Stimulated activated CD8-positive, alpha-beta memory T cell treated with anti-CD3 and anti-CD28 coated beads, Interleukin-2, amount 100 ng/mL, for 48 hours (primary cell): ENCODE results near the gene DPY30.
"Not testable (repeated sequence)": the region's sequence is repeated elsewhere in the genome, so short reads cannot be mapped to it uniquely, and the experiment has no call there.

Source experiments
- DNase-seq, 2 donors: peaks; one replicate each; pipeline ENCODE4 v3.0.0-alpha.2; 2020; ENCODE audit warnings: low read depth in 2 of 2

DPY30 gene

DNA sequence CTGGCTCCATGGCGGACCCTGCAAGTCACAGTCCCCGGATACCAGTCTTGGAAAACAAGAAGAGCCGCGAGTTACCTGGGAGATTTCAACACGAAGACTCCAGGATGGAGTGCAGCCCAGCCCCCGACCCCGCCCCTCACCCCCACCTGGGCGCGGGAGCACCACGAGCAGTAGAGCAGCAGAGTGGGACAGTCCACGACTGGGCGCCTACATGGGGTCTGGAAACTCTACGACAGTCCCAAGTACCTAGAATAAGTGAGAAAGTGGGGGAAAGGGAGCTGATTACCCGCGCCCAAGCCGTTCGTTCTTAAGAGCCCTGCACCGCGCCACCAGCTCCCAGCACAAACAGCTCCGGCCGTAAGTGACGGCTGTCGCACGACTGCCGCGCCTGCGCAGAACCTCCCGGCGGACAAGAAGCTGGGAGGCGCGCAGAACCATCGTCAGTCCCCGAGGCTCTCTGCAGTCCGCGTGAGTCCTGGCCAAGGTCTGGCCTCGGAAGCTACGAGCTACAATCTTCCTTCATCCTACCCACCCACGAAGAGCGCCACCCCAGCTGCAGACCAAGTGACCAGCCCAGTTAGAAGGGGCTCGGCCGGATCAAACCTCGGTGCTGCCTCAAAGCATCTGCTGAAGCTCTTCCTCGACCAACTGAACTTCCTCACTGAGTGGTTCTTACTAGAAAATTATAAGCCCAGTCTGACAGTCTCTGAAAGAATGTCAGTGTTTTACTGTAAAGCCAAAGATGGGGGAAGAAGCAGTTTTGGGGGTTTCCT, at the start of gene DPY30:
Gene DPY30, minus strand, starts transcription at position 359 of the 773 bp plus-strand sequence. Its CDS starts 349 bp downstream, at position 10.
- DNase-seq = peak; percentile 83 to 86

DNA sequence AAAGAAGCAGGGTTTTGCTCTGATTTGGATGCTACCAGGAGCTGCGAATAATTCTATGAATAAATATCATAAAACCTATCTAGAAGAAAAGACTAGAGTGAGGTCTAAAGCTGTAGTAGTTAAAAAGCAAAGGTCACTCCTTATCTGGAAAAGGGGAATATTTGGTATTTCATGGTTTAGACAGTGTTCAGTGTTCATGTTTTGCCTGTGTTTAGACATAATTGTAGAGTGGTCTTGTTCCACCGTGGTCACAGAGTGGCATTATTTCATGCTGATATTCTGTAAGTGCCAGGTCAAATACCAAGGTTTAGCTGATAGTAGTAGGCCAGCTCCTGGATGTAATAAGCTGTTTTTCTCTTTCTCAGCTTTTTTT, 34.5 kb upstream of the DPY30 start:
- no peak for DNase-seq

DNA sequence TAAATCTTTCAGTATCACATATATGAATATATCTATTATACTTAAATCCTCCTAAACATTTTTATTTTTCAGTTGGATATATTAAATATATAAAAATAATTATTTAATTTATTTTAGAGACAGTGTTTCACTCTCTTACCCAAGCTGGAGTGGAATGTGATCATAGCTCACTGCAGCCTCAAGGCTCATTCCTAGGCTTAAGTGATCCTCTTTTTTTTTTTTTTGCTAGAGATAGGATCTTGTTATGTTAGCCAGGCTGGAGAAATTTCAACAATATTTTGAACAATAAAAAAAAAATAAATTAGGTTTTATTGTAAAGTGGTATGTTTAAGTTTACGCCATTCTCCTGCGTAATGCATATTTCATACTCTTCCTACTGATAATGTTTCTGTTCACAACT, 27.9 kb upstream of the DPY30 start:
- DNase-seq = no peak

DNA sequence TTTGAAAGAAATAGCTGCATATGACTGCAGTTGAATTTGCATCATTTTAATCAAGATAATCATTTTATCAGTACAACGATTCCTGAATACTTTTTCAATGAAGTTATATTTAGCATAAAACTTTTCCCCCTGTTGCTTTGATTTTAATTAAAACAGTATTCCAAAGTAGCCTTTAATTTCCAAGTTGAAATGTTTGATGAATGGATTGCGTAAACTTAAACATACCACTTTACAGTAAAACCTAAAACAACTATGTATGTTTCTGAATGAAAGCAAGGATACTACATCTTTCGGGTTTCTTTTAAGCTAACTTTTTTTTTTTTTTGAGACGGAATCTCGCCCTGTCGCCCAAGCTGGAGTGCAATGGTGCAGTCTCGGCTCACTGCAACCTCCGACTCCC, 25.1 kb upstream of the DPY30 start:
- no peak for DNase-seq

DNA sequence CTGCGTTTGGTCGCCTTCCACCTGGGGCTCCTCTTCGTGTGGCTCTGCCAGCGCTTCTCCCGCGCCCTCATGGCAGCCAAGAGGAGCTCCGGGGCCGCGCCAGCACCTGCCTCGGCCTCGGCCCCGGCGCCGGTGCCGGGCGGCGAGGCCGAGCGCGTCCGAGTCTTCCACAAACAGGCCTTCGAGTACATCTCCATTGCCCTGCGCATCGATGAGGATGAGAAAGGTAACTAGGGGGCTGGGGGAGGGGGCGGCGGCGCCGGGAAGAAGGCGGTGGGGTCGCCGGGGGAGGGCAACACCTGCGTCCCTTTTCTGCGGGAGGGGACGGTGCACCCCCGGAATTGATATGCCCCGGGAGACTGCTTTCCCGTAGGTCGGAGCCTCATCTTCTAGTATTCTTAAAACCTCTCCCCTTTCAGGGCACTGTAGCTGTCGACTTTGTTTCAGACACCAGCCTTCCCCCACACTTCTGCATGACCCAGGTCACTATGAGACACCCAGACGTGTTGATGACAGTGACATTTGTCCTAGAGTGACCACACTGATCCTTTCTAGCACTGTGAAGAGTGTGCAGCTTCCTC, 24.5 kb upstream of the DPY30 start:
- peak in 1 of 2 donors; percentile 12 for DNase-seq

DNA sequence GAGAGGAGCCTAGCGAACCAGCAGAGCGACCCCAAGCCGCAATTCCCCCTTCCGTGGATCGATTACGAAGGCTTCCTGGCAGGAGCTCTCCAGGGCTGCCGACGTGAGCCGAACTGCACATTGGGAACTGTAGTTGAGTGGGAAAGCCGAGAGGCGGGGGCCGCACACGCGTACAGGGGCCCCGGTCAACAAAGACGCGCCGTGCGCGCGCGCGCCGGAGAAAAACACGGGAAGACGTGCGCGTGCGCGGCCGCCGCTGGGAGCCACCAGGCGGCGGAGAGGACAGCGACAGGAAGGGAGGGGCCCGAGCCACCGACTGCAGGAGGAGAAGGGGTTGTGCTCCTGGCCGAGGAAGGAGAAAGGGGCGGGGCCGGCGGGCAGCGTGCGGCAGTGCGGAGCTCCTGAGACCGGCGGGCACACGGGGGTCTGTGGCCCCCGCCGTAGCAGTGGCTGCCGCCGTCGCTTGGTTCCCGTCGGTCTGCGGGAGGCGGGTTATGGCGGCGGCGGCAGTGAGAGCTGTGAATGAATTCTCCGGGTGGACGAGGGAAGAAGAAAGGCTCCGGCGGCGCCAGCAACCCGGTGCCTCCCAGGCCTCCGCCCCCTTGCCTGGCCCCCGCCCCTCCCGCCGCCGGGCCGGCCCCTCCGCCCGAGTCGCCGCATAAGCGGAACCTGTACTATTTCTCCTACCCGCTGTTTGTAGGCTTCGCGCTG, 23.9 kb upstream of the DPY30 start, which contains the start of gene SPAST:
Gene SPAST, plus strand, starts transcription at position 247 of the 711 bp plus-strand sequence. Its CDS starts 276 bp downstream, at position 523.
- DNase-seq = peak; percentile 96 to 98

DNA sequence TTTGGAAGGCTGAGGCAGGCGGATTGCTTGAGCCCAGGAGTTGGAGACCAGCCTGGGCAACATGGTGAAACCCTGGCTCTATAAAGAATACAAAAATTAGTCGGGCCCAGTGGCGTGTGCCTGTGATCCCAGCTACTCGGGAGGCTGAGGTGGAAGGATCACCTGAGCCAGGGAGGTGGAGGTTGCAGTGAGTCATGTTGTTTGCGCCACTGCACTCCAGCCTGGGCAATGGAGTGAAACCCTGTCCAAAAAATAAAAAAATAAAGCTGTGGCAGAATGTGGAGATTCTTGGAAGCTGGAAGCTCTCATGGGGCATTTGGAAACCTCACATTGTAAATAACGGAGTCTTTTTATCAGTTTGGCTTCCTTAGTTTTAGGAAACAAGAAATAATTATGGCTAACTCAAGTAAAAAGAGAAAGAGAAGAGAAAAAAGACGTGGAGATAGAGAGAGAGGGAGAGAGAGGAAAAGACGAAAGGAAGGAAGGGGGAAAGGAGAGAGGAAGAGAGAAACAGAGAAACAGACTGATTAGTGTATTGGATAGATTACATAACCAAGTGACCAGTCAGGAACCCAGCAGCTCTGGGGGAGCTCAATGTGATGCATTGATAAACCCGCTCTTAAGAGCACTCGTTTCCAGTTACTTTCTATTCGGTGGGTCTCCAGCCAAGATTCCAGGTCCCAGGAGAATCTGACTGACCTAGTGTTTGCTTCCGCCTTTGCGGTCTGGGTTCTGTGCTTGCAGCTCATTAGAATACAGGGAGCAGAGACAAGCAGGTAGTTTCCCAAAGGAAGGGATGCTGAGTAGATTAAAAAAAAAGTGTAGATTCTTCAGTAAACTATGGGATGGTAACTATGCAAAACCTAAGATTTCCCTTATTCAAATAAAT, 22.6 kb upstream of the DPY30 start:
- no peak for DNase-seq

DNA sequence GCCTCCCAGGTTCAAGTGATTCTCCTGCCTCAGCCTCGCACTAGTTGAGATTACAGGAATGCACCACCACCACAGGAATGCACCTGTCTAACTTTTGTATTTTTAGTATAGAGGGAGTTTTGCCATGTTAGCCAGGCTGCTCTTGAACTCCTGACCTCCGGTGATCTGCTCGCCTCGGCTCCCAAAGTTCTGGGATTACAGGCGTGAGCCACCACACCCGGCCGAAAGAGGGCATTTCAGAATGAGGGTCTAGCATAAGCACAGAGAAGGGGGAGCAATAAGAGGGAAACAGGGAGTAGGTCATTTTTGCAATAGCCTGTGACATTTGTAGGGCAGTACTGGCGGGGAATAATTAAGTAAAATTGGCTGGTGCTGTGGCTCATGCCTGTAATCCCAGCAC, 21.8 kb upstream of the DPY30 start:
- no peak for DNase-seq

DNA sequence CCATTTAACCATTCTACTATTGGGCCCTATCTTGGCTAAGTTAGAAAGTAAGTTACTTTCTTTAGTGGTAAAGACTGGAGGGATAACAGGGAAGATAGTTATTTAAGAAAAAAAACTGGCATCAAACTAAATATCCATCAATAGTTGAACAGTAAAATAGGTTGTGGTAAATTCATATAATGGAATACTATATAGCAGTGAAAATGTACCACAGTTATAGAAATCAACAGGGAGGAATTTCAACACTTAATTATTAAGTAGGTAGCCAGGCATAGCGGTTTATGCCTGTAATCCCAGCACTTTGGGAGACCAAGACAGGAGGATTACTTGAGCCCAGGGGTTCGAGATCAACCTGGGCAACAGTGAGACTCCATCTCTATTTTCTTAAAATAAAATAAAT, 20.7 kb upstream of the DPY30 start:
- DNase-seq = no peak

DNA sequence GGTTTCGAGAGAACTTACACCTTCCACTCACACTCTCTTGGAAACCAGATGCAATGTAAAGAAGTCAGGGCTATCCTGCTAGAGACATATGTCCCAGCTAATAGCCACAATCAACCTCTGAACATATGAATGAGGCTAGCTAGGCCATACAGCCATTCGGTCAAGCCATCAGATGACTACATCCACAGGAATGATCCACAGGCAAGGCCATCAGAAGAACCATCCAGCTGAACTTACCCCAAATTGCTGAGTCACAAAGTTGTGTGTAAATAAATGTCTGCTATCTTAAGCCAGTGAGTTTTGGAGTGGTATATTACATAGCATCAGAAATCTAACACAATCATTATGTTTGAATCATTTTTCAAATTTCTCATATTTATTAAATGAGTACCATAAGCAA, 18.5 kb upstream of the DPY30 start:
- no peak for DNase-seq

DNA sequence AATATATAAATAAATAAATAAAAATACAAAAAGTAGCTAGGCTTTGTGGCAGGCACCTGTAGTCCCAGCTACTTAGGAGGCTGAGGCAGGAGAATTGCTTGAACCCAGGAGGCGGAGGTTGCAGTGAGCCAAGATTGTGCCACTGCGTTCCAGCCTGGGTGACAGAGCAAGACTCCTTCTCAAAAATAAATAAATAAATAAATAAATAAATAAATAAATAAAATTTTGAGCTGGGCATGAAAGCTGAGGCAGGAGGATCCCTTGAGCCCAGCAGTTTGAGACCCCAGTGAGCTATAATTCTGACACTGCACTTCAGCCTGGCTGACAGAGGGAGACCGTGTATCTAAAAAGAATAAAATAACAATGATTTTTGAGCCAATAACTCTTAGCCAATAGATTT, 15.0 kb upstream of the DPY30 start:
- not testable (repeated sequence) for DNase-seq

DNA sequence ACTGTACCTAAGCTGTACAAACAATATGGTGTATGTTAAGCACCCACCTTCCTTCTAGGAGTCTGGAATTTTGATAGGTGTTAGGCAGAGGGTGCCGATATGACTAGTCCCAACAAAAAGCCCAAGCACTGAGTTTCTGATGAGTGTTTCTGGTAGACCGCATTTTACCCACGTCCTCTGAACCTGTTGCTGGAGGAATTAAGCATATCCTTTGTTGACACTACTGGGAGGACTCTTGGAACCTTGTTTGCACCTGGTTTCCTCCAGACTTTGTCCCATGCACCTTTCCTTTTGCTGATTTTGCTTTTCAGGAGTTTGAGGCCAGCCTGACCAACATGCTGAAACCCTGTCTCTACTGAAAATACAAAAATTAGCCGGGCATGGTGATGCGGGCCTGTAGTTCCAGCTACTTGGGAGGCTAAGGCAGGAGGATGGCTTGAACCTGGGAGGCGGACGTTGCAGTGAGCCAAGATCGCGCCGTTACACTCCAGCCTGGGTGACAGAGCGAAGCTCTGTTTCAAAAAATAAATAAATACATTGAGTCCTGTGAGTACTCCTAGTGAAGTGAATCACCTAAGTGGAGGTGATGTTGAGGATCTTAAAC, 12.3 kb upstream of the DPY30 start:
- DNase-seq = no peak

DNA sequence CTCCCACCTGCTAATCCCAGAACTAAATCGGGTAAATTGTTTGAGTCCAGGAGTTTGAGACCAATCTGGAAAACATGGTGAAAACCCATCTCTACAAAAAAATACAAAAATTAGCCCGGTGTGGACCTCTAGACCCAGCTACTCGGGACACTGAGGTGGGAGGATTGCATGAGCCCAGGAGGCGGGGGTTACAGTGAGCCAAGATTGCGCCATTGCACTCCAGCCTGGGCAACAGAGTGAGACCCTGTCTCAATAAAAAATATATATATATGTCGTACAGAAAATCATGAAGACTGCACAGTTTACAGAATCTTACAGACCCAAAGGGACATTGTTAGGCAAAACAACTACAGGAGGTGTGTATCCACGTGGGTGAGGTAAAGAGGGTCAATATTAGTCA, 4.0 kb upstream of the DPY30 start:
- no peak for DNase-seq

DNA sequence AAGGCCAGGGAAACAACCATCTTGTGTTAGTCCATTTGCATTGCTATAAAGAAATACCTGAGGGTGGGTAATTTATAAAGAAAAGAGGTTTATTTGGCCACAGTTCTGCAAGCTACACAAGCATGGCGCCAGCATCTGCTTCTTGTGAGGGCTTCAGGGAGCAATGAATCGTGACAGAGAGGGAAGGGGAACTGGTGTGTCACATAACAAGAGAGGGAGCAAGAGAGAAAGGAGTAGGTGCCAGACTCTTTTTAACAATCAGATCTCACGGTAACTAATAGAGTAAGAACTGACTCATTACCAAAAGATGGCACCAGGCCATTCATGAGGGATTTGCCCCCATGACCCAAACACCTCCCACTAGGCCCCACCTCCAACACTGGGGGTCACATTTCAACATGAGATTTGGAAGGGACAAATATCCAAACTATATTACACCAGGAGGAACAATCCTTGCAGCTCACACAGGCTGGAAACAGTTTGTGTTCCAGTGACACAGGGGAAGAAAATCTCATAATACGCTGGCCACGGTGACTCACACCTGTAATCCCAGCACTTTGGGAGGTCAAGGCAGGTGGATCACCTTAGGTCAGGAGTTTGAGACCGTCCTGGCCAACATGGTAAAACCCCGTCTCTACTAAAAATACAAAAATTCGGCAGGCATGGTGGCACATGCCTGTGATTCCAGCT, 5.3 kb downstream of the DPY30 start:
- DNase-seq = not testable (repeated sequence)

DNA sequence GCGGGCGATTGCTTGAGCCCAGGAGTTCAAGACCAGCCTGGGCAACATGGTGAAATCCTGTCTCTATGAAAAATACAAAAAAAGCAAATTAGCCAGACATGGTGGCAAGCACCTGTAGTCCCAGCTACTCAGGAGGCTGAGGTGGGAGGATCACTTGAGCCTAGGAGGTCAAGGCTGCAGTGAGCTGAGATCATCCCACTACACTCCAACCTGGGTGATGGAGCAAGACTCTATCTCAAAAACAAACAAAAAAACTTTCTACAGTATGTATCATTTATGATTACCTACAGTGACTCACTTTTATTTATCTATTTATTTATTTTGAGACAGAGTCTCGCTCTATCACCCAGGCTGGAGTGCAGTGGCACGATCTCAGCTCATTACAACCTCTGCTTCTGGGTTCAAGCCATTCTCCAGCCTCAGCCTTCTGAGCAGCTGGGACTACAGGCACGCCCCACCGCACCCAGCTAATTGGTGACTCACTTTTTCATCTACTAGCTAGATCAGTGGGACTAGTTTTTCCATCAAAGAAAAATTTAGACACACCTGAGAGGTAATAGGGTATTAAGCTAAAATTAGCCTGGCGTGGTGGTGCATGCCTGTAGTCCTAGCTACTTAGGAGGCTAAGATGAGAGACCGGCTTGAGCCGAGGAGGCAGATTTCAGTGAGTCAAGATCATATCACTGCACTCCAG, 20.7 kb downstream of the DPY30 start:
- DNase-seq = not testable (repeated sequence)

DNA sequence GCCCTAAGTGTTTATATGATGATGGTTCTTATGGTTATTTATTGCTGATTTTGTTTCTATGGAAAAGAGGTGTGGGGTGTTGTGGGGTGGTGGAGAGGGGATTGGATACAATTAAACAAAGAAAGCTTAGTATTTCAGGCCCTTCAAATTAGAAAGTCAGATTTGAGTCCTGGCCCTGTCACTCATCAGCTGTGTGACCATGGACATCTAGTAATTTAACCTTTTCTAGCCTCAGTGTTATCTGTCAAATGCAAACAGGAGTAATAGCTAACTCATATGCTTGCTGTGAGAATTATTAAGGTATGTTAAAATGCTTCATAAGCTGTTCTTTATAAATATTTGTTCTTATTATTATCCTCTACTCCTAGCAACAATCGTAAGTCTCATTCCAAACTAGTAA, 26.7 kb downstream of the DPY30 start:
- no peak for DNase-seq

DNA sequence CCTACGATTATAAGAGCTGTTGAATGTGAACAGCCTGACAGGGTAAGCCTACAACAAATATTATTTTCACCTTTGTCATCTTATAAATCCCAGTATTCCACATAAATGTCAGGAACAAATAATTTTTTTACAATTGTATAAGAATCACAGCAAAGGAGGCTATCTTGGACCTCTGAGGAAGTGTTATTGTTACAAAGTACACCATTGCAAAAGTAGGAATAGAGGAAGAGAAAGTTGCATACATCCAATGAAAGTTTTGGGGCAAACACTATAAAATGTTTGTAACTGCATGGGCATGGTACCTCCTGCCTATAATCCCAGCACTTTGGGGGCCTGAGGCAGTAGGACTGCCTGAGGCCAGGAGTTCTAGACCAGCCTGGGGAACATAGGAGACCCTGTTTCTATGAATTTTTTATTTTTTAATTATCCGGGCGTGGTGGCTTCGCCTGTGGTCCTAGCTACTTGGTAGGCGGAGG, 28.1 kb downstream of the DPY30 start:
- no peak for DNase-seq

DNA sequence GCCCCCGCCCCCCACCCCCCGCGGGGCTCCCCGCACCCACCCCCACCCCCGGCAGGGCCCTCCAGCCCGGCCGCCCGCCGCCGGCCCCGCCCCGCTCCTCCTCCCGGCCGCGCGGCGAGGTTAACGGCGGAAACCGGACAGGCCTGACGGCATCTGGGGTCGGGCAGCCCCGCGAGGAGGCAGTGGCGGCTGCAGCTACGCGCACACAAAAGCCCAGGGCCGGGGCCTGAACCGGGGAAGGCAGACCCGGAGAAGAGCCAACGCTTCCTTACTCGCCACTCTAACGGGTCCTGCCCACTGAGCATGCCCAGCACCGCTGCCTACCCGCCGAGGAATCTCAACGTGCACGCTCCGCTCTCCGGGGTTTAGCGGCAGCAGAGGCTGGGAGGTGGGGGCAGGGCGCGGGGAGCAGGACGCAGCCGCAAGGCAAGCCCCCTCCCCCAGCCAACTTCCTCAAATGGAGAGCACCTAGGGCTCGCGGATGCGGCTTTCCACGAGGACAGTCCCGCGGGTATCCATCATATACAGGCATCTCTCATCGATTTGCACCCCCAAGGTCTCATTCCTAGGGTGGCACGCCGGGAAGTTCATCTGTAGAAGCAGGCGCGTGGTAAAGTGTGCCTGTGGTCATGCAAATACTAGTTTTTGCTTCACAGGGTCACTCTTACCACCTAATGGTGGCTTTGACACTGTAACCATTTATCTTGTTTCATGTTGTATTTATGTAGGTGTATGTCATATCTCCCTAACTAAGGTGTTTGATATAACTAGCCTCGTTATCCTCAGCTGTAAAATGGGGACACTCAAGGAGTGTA, 28.7 kb downstream of the DPY30 start, which contains the start of gene MEMO1:
Gene MEMO1, minus strand, starts transcription at position 339 of the 815 bp plus-strand sequence. CDS start 761 bp downstream, outside the sequence.
- peak; percentile 89 for DNase-seq

DNA sequence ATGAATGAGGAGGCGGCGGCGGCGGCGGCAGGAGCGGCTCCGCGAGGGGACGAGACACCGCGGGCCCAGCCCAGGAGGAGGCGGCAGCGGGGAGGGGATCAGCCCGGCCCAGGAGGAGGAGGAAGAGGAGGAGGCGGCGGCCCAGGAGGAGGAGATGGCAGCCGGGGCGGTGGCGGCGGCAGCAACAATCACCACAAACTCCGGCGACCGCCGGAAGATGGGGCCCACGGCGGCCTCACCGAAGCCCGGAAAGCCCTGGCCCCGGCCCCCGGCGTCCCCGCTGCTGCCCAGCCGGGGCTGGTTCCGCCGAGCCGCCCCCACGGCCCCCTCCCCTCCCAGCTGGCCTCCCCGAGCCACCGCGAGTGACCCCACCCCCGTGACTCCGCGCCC, 29.3 kb downstream of the DPY30 start:
- DNase-seq = peak; percentile 52 to 57
